Measurements from ENCODE around the gene TMEM117.

TMEM117 gene

DNA sequence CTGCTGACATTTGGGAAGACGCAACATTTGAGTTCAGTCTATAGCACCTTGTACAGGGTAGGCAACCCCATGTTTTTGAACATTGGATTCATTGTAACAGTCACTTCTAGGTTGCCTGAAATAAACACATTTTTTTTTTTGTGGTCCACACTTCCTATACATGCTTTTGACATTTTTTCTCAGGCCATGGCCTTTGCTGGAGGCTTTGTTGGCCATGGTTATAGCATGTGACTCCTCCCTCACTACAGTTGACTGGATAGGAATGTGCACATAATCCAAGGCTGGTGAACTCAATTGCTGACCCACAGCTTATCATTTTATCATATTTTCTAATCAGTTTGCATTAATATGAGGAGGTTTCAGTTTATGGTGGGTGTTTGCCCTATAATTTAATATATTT, 60.6 kb downstream of the TMEM117 start:
- no peak for DNase-seq
- Histone ChIP-seq H3K9me3 (no peaks in the 10 kb centered on the region), H3K27me3 (no peaks in the 10 kb centered on the region)

DNA sequence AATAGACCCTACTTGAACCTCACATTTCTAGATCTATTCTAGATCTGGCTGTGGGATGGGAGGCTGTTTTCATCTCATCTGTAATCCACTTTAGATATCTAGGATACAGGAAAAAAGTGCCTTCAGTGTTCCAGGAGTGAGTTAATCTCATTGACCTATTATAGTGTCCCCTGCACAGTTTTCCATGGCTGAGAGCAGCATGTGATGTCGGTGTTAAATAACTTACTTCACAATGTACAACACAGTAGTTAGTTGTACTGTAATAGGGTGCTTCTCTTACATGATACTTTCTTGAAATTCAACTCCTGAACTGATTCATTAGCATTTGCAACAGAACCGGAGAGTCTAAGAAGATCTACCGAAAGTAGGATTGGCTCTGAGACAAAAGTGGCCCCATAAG, 62.6 kb downstream of the TMEM117 start:
- Histone ChIP-seq H3K4me3 (ENCODE audit: low read depth, low read length) (no peak overlapping the region), H3K4me1 (no peaks in the 10 kb centered on the region), H3K9me3 (no peaks in the 10 kb centered on the region), H3K27me3 (no peaks in the 10 kb centered on the region), H3K36me3 (no peaks in the 10 kb centered on the region)
- DNase-seq: no peak
- TF ChIP-seq, protein P1, sequence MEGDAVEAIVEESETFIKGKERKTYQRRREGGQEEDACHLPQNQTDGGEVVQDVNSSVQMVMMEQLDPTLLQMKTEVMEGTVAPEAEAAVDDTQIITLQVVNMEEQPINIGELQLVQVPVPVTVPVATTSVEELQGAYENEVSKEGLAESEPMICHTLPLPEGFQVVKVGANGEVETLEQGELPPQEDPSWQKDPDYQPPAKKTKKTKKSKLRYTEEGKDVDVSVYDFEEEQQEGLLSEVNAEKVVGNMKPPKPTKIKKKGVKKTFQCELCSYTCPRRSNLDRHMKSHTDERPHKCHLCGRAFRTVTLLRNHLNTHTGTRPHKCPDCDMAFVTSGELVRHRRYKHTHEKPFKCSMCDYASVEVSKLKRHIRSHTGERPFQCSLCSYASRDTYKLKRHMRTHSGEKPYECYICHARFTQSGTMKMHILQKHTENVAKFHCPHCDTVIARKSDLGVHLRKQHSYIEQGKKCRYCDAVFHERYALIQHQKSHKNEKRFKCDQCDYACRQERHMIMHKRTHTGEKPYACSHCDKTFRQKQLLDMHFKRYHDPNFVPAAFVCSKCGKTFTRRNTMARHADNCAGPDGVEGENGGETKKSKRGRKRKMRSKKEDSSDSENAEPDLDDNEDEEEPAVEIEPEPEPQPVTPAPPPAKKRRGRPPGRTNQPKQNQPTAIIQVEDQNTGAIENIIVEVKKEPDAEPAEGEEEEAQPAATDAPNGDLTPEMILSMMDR (IDR thresholded peaks at IDR 0.05; ENCODE audit: low read depth, low read length): no peak

More for the DNA sequence above, 60.6 kb downstream of the TMEM117 start:
- TF ChIP-seq, protein P1 (IDR thresholded peaks at IDR 0.05; ENCODE audit: low read depth, low read length): no peak
- no peaks in the 10 kb centered on the region for H3K4me1 ChIP-seq
- H3K4me3 ChIP-seq (ENCODE audit: low read depth, low read length): no peak overlapping the region
- no peaks in the 10 kb centered on the region for H3K36me3 ChIP-seq

DNA sequence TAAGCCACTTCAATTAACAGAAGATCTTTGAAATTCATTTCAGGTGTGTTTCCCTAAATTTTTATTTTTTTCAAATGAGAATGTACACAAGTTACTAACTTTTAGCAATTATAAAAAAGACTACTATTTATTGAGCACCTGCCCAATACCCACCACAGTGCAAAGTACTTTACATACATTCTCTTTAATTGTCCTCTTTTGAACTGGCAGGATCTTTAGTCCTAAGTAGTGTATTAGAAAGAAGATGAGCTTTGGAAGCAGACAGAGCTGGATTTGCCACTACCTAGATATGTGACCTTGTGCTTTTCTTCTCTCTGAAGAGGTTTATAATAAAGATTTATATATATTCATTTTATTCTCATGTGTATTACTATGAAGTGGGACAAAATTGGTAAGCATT, 63.7 kb downstream of the TMEM117 start:
- no peak for DNase-seq
- no peak overlapping the region for H3K4me3 ChIP-seq (ENCODE audit: low read depth, low read length)

DNA sequence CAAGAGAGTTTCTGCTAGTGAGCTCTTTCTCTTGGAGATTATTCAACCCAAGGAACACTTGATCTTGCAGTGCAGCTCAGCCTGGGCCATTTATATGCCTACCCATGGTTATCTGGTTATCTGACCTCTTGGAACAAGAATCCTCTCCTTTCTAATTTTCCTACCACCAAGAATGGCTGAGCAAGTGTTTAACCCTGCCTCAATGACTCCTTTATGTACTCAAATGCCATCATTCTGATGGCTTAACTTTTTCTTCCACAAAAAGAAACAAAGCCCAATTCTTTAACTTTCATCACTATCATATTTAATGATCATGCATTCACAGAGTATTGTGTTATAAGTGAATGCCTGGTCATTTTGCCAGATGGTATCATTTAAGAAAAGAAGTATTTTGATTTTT, 67.8 kb downstream of the TMEM117 start:
- Histone ChIP-seq H3K4me1 (no peaks in the 10 kb centered on the region), H3K9me3 (no peaks in the 10 kb centered on the region), H3K36me3 (no peaks in the 10 kb centered on the region), H3K4me3 (ENCODE audit: low read depth, low read length) (no peak overlapping the region), H3K27me3 (no peaks in the 10 kb centered on the region)
- DNase-seq: no peak
- TF ChIP-seq, protein P1 (IDR thresholded peaks at IDR 0.05; ENCODE audit: low read depth, low read length): no peak

More for the DNA sequence above, 63.7 kb downstream of the TMEM117 start:
- H3K9me3 ChIP-seq: no peaks in the 10 kb centered on the region
- H3K36me3 ChIP-seq: no peaks in the 10 kb centered on the region
- TF ChIP-seq, protein P1 (IDR thresholded peaks at IDR 0.05; ENCODE audit: low read depth, low read length): no peak
- no peaks in the 10 kb centered on the region for H3K4me1 ChIP-seq
- H3K27me3 ChIP-seq: no peaks in the 10 kb centered on the region

DNA sequence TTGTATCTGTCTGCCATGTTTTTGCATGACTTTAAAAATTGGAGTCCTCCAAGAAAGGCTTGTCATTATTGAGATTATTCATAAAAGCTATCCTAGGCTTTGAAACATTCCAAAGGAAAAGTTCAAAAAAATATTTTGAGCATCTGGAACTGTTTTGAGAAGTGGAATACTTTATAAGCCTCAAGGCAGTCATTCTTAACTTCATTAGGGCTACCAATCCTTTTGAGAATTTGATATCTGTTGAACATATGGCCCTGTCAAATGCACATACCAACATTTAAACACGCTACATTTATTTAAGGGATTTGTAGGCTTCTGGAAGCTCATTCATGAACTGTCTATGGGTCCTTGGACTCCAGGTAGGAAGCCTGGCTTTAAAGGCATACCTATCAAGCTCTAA, 77.0 kb downstream of the TMEM117 start:
- DNase-seq: no peak
- Histone ChIP-seq H3K4me3 (ENCODE audit: low read depth, low read length) (no peak overlapping the region), H3K4me1 (no peaks in the 10 kb centered on the region), H3K36me3 (no peaks in the 10 kb centered on the region), H3K27me3 (no peaks in the 10 kb centered on the region), H3K9me3 (no peaks in the 10 kb centered on the region)
- TF ChIP-seq, protein P1 (IDR thresholded peaks at IDR 0.05; ENCODE audit: low read depth, low read length): no peak

DNA sequence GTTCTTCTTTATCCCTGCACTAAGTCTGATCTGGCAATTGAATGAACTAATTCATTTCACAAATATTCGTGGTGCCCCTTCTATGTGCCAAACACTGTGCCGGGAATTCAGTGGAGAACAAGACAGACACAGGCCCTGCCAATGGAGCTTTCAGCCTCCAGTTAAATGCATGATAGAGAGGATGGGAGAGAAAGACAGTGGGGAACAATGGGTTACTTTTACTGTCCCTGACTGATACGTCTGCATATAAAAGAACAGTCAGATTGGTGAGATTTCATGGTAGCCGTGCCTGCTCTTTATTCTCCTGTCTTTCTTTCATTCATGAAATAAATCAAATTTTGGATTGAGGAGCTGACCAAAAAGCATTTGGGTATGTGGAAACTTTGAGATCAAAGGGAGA, 78.5 kb downstream of the TMEM117 start:
- Histone ChIP-seq H3K9me3 (no peaks in the 10 kb centered on the region), H3K27me3 (no peaks in the 10 kb centered on the region), H3K4me1 (no peaks in the 10 kb centered on the region), H3K4me3 (ENCODE audit: low read depth, low read length) (no peak overlapping the region), H3K36me3 (no peaks in the 10 kb centered on the region)
- no peak for DNase-seq
- TF ChIP-seq, protein P1 (IDR thresholded peaks at IDR 0.05; ENCODE audit: low read depth, low read length): no peak

All from BE2C (cell line).